AML-193 (cell line): ENCODE results near the gene CTAG2.
"Not testable (repeated sequence)": the region's sequence is repeated elsewhere in the genome, so short reads cannot be mapped to it uniquely, and the experiment has no call there.

Experiments used
- DNase-seq, 2 experiments: peaks; one replicate each; lab custom pipeline; 2025; lab: John Stamatoyannopoulos, UW

Gene CTAG2

DNA sequence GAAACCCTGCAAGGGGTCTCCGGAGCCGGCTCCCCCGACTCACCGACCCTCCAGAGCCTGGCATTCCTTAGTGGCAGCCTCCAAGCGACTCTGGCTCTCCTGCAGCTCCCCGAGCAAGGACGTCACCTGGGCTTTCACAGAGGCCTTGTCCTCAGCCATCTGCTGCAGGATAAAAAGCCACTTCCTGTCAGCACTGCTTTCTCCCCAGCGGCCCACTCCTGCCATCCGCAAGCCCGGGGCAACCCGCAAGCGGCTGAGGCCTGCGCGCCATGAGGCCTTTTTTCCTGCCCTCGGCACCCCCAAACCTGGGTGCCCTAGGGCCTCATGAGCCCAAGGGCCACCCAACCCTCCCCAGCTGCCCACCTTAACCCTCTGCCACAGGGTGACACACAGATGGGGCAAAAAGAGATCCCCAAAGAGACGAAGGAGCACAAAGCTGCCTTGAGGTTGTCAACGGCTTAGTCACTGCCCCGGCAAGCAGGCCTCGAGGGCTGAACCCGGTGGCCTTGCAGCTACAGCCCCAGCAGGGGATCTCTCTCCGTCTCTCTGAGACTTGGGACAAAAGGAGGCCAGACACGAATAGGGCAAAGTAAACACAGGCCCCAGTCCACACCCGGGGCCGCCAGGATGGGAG is 7.5 kb downstream of the CTAG2 start:
- not testable (repeated sequence) for DNase-seq

DNA sequence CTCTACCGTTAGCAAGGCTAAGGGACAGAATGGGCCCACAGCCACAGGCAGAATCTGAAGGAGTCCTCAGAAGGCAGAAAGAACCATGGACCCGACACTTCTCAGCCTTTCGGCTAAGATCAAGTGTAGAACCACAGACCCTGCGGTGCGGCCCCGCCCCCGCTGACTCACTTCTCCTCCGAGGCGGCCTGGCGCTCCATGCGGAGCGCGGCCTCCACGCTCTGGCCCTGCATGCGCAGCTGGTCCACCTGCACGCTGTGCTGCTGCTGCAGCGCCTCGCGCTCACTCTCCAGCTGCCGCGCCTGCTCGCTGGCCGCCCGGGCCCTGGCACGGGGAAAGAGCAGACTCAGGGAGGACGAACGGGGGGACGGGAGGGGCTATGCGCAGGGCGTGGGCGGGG is 9.7 kb downstream of the CTAG2 start:
- not testable (repeated sequence) for DNase-seq

DNA sequence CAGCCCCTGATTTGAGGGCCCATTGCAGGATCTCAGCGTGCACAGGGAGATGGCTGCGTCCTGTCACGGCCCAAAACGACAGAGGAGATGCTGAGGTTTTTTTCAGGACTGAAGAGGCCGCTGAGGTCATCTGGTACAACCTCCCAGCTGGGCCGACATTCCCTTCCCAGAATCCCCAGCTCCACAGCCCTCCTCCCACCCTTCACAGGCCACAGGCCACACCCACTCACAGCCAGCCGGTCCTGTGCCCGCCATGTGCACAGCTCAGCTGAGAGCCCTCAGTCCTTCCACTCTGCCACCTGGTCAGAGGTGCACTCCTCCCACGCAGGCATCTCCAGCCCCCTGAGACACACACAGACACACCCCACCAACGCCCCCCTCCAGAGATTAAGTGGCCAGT is 11.6 kb downstream of the CTAG2 start:
- not testable (repeated sequence) for DNase-seq

DNA sequence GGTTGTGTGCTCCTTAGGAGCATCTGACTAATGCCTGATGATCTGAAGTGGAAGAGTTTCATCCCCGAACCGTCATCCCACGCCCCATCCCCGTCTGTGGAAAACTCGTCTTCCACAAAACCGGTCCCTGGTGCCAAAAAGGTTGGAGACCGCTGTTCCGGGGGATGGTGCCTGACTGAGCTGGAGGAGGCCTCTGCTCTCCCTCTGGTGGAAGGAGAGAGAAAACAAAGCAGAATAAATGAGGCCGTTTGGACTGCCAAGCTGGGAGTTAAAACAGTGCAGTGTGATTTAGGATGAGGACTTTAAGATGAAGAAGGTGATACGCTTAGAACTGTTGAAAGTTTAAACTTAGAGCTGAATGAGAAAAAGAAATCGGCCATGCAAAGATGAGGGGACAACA is 19.7 kb downstream of the CTAG2 start:
- not testable (repeated sequence) for DNase-seq

DNA sequence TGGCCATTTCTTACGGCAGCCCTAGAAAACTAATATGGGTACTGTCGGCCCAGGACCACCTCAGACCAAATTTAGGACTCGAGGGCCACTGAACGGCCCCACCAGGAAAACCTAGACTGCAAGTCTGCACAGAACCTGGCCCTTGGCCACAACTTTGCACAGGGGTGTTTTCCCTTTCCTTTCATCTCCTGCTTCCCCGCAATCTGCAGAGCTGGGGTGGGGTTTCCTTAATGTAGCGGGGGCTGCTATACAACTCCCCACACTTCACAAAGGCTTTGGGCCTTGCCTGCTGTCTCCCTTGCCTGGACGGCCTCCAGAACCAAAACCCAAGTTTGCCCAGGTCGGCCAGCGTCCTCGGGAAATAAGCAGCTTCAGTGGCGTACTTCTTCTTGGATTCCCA is 22.4 kb downstream of the CTAG2 start:
- not testable (repeated sequence) for DNase-seq

DNA sequence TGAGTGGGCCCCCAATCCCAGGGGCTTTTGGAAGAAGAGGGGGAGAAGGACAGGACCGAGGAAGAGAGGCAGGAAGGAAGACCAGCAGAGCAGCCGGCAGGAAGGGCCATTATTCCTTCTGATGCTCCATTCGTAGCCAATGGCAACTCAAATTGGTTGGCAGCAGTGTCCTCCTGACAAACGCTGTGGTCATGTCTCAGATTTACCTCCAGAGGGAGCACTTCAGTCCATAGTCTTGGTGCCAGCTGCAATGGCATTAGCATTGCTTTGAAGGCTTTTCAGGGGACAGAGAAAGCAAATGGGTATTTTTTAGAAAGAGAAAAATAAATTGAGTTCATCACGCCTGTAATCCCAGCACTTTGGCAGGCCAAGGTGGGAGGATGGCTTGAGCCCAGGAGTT is 24.4 kb downstream of the CTAG2 start:
- DNase-seq = not testable (repeated sequence)

DNA sequence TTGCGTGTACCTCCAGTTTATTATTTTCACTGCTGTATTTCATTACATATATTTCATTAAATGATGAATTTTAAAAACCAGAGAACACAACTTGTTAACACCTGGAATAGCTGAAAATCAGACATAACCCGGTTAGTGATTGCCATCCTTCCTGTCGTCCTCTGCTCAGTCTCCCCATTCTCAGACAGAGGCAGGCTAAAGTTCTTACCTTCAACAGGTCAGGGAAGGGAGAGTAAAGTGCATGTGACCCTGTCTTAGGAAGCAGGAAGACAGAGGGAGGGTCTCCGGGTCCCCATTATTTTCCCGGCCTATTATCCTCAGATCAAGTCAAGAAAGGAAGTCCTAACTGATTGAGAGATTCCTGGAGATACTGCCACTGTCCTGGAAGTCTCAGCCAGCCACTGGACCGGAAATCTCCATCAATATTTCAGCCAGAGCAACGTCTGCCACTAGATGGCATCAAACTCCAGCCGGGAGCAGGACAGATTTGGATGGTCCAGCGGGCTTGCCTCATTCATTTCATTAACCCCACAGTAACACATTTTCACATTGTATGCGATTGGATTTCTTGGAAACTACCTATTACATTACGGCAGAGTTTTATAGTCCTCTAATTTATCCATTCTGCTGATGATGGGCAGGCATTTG is 32.5 kb downstream of the CTAG2 start:
- DNase-seq = not testable (repeated sequence)

DNA sequence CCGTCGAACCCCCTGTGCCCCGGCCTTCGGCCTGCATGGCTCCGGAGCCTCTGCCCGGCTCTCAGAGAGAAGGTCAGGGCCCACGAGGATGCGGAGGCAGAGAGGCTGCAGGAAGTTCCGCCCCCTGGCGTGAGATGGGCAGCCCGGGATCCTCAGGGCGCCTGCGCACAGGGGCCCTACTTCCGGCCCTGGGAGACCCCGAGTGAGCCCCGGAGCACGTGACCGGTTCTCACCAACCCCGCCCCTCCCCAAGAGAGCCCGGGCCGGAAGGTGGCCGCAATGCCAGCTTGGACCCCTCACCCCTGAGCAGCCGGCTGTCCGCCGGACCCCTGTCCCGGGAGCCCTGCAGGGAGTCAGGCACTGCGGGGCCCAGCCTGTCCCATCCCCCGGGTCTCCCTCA is 34.2 kb downstream of the CTAG2 start, which contains the start of gene CTAG1B:
Gene CTAG1B, minus strand, starts transcription at position 101 of the 400 bp plus-strand sequence. Its CDS starts 64 bp downstream, at position 37.
- DNase-seq = not testable (repeated sequence)

DNA sequence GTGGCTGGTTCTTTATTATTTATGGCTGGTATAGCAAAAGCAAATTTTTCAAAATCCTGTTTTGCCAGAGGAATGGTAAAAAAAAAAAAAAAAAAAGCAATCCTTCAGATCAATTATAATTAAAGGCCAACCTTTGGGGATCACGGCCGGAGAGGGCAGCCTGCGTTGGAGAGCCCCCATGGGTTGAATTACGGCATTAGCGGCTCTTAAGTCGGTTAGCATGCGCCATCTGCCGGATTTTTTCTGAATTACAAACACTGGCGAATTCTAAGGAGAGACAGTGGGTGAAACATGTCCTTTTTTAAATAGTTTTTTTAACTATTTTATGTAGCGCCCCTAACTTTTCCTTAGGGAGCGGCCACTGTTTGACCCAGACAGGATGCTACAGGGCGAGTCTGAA is 39.8 kb downstream of the CTAG2 start:
- DNase-seq = not testable (repeated sequence)

DNA sequence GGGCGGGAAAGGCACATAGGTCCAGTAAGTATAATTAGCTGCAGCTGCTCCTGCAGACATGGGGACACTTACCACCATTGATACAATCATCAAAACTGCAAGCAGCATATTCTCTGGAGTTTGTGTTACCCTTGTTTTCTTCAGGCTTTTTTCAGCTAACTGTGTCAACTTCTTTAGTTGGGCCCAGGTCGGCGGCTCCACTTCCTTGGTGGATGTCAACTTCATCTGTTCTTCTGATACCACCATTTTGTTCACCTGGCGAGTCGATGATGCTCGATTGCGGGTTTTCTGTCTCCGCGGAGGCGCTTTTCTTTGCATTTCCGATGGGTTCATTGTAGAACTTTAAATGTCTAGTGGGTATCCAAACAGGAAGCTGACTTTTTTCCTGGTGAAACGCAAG is 42.2 kb downstream of the CTAG2 start:
- DNase-seq = not testable (repeated sequence)

DNA sequence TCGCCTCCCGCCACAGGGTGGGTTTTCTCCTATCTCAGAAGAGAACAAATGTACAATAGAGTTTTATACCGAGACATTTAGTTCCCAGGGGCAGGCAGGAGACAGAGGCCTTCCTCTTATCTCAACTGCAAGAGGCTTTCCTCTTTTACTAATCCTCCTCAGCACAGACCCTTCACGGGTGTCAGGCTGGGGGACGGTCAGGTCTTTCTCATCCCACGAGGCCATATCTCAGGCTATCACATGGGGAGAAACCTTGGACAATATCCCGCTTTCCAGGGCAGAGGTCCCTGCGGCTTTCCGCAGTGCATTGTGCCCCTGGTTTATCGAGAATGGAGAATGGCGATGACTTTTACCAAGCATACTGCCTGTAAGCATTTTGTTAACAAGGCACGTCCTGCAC is 44.6 kb downstream of the CTAG2 start:
- DNase-seq = not testable (repeated sequence)

DNA sequence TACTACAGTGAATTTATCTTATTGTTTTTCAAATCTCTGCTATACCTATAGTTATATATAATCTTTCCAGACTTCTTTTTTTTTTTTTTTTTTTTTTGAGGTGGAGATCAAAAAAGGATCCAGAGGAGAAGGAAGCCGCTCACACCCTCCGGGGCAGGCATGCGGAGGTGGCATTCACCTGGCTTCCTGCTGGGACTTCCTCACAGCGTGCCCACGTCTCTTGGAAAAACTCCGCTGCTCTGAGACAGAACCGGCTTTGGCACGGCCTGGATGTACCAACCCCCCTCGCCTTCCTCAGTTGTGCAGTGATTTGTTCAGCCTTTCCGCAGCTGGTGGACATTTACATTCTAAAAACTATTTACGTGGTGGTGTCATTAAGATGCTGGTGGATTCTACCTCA is 45.4 kb downstream of the CTAG2 start:
- DNase-seq = not testable (repeated sequence)

DNA sequence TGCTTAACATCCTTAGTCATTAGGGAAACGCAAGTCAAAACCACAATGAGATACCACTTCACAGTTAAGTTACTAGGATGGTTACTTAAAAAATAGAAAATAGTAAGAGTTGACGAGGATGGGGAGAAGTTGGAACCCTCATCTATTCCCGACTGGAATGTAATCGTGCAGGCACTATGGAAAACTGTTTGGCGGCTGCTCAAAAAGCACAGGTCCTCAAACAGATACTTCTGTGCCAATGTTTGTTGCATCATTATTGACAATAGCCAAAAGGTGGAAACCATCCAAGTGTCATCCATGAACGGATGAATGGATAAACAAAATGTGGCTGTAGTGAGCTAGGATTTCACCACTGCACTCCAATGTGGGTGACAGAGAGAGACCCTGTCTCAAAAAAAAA is 46.0 kb downstream of the CTAG2 start:
- no peak for DNase-seq

DNA sequence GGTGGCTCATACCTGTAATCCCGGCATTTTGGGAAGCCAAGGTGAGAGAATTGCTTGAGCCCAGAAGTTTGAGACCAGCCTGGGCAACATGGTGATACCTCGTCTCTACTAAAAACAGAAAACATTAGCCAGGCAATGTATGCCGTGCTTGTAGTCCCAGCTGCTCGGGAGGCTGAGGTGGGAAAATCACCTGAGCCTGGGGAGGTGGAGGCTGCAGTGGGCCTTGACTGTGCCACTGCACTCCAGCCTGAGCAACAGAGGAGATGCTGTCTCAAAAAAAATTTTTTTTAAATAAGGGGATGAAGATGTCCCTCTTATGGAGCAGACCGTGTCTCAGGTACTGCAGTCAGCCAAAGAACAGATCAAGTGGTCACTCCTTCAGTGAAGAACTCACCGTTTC is 47.8 kb downstream of the CTAG2 start:
- no peak for DNase-seq

DNA sequence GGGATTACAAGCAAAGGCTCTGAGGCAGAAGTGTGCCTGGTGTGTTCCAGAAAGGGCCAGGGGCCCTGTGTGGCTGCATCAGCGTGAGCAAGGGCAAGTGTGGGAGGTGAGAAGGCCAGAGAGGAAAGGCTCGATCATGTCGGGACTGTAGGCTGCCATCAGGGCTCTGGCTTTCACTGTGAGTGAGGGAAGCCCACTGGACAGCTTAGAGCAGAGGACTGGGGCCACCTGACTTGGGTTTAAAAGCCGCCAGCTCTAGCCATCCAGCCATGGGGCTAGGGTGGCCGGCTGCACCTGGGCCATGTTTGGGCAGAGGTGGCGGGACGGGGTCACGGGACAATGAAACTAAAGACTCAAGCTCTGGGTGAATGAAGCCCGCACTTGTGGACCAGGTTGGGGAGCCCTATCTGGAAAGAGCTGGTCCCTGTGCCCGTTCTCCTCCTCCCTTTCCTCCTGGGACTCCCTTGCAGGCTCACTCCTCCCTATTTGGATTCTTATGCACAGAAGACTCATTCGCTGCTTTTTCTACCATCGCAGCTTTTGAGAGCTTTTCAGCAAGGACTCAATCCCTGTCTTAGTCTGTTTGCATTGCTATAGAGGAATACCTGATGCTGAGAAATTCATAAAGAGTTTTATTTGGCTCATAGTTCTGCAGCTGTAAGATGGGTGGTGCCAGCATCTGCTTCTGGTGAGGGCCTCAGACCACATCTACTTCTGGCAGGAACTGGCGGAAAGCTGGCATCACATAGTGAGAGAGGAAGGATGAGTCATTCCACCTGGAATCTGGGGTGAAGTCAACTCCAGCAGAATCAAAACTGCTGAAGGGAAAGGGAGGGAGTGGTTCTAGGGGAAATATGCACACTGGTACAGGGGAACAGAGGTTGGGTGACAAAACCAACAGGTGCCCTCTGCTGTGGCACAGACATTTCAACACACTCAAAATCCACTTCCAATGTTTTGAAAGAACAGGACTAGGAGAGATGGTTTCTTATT is 49.6 kb downstream of the CTAG2 start:
- DNase-seq = no peak

DNA sequence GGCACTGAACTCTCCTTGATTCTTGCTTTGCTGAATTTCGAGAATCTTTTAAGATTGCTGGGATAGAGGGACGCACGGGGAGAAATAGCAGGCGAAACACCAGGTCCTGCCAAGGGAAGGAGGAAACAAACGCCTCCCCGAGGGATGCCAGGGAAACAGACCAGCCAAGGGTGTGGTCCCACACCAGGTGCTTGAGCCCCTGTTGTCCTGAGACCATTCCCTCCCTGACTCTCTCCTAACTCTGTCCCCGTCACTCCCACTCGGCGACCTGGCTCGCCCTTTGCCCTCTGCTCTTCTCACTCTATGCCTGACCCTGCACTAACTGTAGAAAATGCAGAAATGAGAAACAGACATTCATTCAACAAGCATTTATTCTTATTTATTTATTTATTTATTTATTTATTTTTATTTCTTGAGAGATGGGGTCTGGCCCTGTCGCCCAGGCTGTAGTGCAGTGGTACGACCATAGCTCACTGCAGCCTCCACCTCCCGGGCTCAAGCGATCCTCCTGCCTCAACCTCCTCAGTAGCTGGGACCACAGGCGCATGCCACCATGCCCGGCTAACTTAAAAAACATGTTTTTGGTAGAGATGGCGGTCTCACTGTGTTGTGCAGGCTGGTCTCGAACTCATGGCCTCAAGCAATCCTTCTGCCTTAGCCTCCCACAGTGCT is 50.5 kb downstream of the CTAG2 start:
- DNase-seq = no peak

DNA sequence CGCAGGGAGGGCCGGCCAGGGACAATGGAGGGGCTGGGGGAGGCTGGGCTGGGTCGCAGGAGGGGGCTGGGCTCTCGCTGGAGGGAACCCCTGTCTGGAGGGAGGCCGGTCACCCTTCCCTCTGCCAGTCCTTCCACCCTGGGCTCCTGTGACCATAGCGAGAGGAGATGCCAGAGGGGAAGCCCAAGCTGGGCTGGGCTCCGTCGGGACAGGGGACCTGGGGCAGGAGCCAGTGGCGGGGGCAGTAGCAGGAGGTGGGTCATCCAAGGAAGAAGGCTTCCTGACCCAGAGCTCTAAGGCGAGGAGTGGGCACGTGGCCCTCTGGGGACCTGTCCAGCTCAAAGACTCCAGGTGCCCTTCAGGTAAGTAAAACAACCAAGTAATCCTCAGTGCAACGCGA is 51.2 kb downstream of the CTAG2 start:
- no peak for DNase-seq
